ENCODE results near the gene APBA2. TPM values are rescaled to one million over a fixed set of nuclear protein-coding genes. Genes with fewer than 3 reads are reported as not detected.
"Not testable (repeated sequence)": the region's sequence is repeated elsewhere in the genome, so short reads cannot be mapped to it uniquely, and the experiment has no call there.

APBA2 gene
- total and polyA plus RNA-seq, 7 donors = 0.06 to 0.36 (median 0.08) TPM; not detected in 2

GRCh38 chr15:29024662-29025061, 138.9 kb downstream of the APBA2 start:
- intact Hi-C loops (cut with DNase I) = no loop called here
- DNase-seq = no peak
- H3K27ac ChIP-seq = no peak overlapping the region
- no peaks in the 10 kb centered on the region for H3K36me3 ChIP-seq (ENCODE audit: insufficient read depth in 1 of 2, low read depth in 1 of 2)
- H3K27me3 ChIP-seq (ENCODE audit: insufficient read depth in 3 of 3, low read length in 2 of 3) = no peaks in the 10 kb centered on the region
- 71 to 76% (median 72%) methylated on average over 5 of the region's 5 CpGs for WGBS, 3 donors
- no peaks in the 10 kb centered on the region for H3K9me3 ChIP-seq
- H3K4me1 ChIP-seq = no peaks in the 10 kb centered on the region
- H3K4me3 ChIP-seq = no peak overlapping the region
- no peak for ATAC-seq
- no peak for TF ChIP-seq CTCF (IDR thresholded peaks at IDR 0.05)

GRCh38 chr15:29025411-29025810, 139.6 kb downstream of the APBA2 start:
- H3K4me3 ChIP-seq; DNase-seq; H3K27ac ChIP-seq; H3K27me3 ChIP-seq (ENCODE audit: insufficient read depth in 3 of 3, low read length in 2 of 3); H3K36me3 ChIP-seq (ENCODE audit: insufficient read depth in 1 of 2, low read depth in 1 of 2); intact Hi-C loops (cut with DNase I); ATAC-seq; H3K9me3 ChIP-seq; H3K4me1 ChIP-seq: not testable (repeated sequence)
- 90 to 94% (median 92%) methylated on average over 17 of the region's 17 CpGs for WGBS, 3 donors

GRCh38 chr15:29028158-29028557, 142.4 kb downstream of the APBA2 start:
- H3K27me3 ChIP-seq (ENCODE audit: insufficient read depth in 3 of 3, low read length in 2 of 3); H3K9me3 ChIP-seq; H3K36me3 ChIP-seq (ENCODE audit: insufficient read depth in 1 of 2, low read depth in 1 of 2); H3K4me3 ChIP-seq; H3K27ac ChIP-seq; intact Hi-C loops (cut with DNase I); H3K4me1 ChIP-seq; DNase-seq; ATAC-seq: not testable (repeated sequence)

GRCh38 chr15:29029651-29030195, 143.9 kb downstream of the APBA2 start:
- 94 to 97% (median 96%) methylated on average over 17 of the region's 17 CpGs for WGBS, 3 donors
- ATAC-seq = no peak
- no peaks in the 10 kb centered on the region for H3K9me3 ChIP-seq
- no peaks in the 10 kb centered on the region for H3K36me3 ChIP-seq (ENCODE audit: insufficient read depth in 1 of 2, low read depth in 1 of 2)
- no peaks in the 10 kb centered on the region for H3K27me3 ChIP-seq (ENCODE audit: insufficient read depth in 3 of 3, low read length in 2 of 3)
- H3K27ac ChIP-seq = no peak overlapping the region
- H3K4me3 ChIP-seq = no peak overlapping the region
- DNase-seq = no peak
- TF ChIP-seq CTCF (IDR thresholded peaks at IDR 0.05) = no peak
- no peaks in the 10 kb centered on the region for H3K4me1 ChIP-seq
- intact Hi-C loops (cut with DNase I) = no loop called here

GRCh38 chr15:29031502-29032228, 145.9 kb downstream of the APBA2 start:
- ATAC-seq = no peak
- no peak for TF ChIP-seq CTCF (IDR thresholded peaks at IDR 0.05)
- Histone ChIP-seq H3K9me3 (no peaks in the 10 kb centered on the region), H3K4me1 (no peaks in the 10 kb centered on the region), H3K27ac (no peak overlapping the region), H3K27me3 (ENCODE audit: insufficient read depth in 3 of 3, low read length in 2 of 3) (no peaks in the 10 kb centered on the region), H3K36me3 (ENCODE audit: insufficient read depth in 1 of 2, low read depth in 1 of 2) (no peaks in the 10 kb centered on the region), H3K4me3 (no peak overlapping the region)
- 76 to 95% (median 89%) methylated on average over 3 of the region's 3 CpGs for WGBS, 3 donors
- intact Hi-C loops (cut with DNase I) = no loop called here
- DNase-seq = no peak

Measured in psoas muscle (tissue), 8 donors.